GM10847 (cell line): ENCODE results near the gene DDI2.

ENCODE experiments used
- POLR2A ChIP-seq: IDR thresholded peaks from 2 replicates; pipeline ENCODE4 v1.6.1; 2011; ENCODE audit not compliant: insufficient read length; ENCODE audit errors: extremely low read depth

Gene DDI2

GRCh38 chr1:15622712-15623373 lies 5.6 kb downstream of the DDI2 start:
- TF ChIP-seq POLR2A, result no peak

GRCh38 chr1:15623435-15623834 lies 6.2 kb downstream of the DDI2 start:
- TF ChIP-seq POLR2A, result no peak

DNA sequence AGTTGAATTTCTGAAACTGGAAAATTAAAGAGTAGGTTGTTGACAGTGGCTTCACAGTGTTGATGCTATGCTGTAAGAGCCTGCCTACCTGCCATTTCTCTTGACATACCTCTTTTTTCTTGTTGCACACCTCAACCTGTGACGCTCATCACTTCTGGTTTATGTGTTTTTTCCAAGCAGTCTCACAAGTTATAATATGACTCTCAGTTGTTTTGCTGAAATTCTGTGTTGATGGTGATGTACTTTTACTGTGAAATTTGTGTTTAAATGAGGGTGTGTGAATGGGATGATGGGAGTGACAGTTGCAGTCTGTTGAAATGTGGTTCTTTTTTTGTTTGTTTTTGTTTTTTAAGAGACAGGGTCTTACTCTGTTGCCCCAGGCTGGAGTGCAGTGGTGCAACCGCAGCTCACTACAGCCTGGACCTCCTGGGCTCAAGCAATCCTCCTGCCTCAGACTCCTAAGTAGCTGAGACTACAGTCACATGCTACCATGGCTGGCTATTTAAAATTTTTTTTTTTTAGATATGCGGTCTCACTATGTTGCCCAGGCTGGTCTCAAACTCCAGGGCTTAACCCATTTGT lies 7.0 kb downstream of the DDI2 start:
- no peak for TF ChIP-seq POLR2A

DNA sequence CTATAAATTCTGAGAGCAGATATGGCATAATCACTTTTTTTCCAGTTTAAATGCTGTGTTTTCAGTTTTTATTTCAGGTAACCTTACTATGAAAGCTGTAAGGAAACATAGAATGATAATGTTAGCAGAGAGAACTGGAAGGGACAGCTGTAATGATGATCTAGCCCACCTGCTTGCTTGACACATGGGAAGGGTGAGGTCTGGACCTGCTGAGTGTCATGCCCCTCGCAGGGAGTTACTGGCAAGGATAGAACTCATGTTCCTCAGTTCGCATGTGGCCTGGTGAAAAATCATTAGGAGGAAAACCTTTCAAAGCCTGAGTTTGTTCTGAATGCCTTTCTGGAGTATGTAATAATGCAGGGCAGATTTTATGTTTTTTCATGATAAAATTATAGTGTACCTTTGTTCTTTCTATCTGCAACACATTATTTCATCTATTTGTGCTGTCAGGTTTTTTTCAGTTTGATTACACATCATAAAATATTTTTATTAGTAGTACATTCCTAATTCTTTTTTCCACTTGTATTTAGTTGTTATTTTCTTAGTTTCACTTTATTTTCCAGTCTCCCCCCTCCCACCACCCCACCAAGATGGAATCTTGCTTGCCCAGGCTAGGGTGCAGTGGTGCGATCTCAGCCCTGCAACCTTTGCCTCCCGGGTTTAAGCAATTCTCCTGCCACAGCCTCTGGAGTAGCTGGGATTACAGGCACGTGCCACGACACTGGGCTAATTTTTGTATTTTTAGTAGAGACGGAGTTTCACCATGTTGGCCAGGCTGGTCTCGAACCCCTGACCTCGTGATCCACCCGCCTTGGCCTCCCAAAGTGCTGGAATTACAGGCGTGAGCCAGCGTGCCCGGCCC lies 8.0 kb downstream of the DDI2 start:
- no peak for TF ChIP-seq POLR2A

DNA sequence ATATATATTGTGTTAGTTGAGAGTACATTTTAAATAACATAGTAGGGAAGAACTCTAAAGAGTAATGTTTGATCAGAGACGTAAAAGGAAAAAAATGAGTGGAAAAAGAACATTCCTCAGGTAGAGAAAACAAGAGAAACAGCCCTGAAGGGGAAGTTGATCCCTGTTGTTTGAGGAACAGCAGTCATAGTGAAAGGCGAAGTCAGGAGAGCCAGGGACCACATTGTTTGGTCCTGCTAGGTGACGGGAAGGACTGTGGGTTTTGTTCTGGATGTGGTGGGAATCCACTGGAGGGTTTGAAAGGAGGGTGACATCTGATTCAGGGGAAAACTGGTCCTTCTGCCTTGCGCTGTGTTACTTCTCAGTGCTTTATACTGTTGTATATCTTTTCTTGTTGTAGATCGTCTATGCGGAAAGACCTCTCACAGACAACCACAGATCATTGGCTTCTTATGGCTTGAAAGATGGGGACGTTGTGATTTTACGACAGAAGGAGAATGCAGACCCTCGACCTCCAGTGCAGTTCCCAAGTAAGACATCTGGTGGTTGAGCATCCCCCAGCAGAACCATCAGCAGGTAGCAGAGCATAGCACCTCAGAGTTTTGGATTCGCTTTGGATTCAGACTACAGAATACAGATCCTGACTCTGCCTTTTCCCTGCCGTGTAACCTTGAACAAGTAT lies 9.2 kb downstream of the DDI2 start:
- no peak for TF ChIP-seq POLR2A

GRCh38 chr1:15627343-15627988 lies 10.2 kb downstream of the DDI2 start:
- TF ChIP-seq POLR2A, result no peak

DNA sequence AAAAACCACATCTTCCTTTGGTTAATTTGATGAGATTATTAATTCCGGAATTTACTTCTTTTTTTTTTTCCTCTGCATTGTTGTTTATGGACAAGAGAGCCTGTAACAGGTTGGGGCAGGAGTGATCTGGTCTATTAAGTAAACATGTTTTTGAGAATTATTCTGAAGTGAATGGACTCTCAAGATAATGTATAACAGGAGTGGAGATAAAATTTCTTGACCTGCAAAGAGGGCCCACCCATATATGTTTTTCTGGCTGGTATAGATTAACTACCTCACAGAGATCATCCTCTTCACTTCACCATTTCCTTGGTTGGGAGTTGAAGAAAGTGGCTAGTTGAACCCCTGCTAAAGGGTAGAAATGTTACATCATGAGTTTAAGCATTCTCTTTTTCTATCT lies 10.7 kb downstream of the DDI2 start:
- TF ChIP-seq POLR2A, result no peak

GRCh38 chr1:15633756-15634420 lies 16.6 kb downstream of the DDI2 start:
- no peak for TF ChIP-seq POLR2A

DNA sequence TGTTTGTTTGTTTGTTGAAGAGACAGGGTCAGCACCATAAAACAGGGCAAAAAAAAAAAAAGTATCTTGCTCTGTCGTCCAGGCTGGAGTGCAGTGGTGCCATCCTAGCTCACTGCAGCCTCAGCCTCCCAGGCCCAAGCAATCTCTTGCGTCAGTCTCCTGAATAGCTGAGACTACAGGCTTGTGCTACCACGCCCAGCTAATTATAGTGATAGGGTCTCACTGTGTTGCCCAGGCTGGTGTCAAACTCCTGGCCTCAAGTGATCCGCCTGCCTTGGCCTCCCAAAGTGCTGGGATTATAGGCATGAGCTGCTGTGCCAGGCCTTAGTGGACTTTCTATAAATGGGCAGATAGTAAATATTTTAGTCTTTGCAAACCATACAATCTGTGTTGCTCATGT lies 19.2 kb downstream of the DDI2 start:
- no peak for TF ChIP-seq POLR2A

GRCh38 chr1:15637826-15638225 lies 20.6 kb downstream of the DDI2 start:
- TF ChIP-seq POLR2A, result no peak

DNA sequence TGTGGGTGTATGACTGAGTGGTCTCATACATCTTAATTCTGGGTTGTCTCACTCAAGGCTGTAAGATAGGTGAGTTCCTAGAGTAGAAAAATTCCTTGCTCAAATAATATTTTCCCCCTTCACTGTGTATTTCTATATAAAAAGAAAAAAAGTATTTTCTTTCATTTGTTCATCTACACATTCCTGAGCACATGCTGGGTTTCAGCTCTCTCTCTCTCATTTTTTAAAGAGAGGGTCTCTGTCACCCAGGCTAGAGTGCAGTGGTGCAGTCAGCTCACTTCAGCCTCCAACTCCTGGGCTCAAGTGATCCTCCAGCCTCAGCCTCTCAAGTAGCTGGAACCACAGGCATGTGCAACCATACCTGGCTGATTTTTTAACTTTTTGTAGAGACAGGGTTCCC lies 22.0 kb downstream of the DDI2 start:
- no peak for TF ChIP-seq POLR2A

DNA sequence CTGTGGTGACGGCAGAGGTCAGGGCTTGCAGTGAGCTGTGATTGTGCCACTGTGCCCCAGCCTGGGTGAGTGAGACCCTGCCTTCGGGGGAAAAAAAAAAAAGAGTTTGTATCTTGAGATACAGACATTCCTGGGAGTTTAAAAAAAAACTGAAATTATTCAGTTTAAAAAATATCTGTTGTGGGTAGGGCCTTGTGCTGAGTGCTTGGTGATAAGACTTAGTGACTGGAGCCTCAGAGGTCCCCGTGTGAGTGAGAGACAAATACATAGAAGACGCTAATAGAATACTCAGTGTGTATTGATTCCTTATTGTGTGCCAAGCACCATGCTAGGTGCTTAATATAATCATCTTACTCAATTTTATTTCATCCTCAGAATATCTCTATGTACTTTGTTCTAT lies 22.7 kb downstream of the DDI2 start:
- TF ChIP-seq POLR2A, result no peak

- no peak for TF ChIP-seq POLR2A
Measured at GRCh38 chr1:15640667-15641066, 23.4 kb downstream of the DDI2 start.

DNA sequence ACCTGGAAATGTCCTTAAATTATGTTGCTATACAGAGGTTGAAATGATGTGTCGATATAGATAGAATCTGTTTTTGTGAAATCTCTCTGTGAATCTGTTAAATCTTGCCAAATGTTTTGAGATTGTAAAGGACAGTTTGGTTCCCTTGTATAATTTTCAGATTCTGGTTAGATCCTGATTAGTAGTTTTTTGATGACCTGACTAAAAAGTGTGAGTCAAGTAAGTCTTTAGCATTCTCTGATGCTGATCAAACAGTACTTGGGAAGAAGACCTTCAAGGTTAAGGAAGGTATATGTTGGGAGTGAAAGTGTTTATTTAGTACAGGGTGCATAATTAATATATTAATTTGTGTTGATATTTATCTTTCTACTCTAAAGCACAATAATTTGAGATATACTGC lies 32.7 kb downstream of the DDI2 start:
- no peak for TF ChIP-seq POLR2A

- TF ChIP-seq POLR2A, result no peak
Measured at GRCh38 chr1:15650433-15650832, 33.2 kb downstream of the DDI2 start.
